ENCODE results near the gene CCDC182.

DNA sequence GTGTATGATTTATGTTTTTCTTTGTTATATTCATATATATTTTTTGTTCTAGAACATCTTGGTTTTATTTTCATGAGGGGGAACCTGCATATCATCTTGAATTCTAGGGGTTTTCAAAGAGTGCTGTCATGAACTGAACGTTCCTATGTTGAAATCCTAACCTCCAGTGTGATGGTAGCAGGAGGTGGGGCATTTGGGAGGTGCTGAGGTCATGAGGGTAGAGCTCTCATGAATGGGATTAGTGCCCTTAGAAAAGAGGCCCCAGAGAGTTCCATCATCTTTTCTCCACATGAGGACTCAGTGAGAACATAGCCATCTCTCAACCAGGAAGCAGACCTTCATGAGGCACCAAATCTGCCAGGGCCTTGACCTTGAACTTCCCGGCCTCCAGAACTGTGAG is 34.6 kb upstream of the CCDC182 start:
- no peak for TF ChIP-seq POLR2A (IDR thresholded peaks at IDR 0.05)
- TF ChIP-seq, protein P1, sequence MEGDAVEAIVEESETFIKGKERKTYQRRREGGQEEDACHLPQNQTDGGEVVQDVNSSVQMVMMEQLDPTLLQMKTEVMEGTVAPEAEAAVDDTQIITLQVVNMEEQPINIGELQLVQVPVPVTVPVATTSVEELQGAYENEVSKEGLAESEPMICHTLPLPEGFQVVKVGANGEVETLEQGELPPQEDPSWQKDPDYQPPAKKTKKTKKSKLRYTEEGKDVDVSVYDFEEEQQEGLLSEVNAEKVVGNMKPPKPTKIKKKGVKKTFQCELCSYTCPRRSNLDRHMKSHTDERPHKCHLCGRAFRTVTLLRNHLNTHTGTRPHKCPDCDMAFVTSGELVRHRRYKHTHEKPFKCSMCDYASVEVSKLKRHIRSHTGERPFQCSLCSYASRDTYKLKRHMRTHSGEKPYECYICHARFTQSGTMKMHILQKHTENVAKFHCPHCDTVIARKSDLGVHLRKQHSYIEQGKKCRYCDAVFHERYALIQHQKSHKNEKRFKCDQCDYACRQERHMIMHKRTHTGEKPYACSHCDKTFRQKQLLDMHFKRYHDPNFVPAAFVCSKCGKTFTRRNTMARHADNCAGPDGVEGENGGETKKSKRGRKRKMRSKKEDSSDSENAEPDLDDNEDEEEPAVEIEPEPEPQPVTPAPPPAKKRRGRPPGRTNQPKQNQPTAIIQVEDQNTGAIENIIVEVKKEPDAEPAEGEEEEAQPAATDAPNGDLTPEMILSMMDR (IDR thresholded peaks at IDR 0.05), result no peak

All from heart left ventricle (tissue), 13 donors.